Activated CD4-positive, CD25-positive, alpha-beta regulatory T cell (primary cell): ENCODE results near the gene DGKQ.

Experiments used
- DNase-seq, 4 experiments: peaks; one replicate each; lab custom pipeline; 2025; lab: John Stamatoyannopoulos, UW

Gene DGKQ

GRCh38 chr4:974668-975067 lies 1.3 kb upstream of the DGKQ start:
- no peak for DNase-seq

- peak; percentile 19 to 44 (median 27) for DNase-seq
Measured at GRCh38 chr4:972651-973424, 531 bp downstream of the DGKQ start.

GRCh38 chr4:971666-972500 lies 1.5 kb downstream of the DGKQ start:
- no peak for DNase-seq

- no peak for DNase-seq
Measured at GRCh38 chr4:970854-971520, 2.4 kb downstream of the DGKQ start.

- DNase-seq: no peak
Measured at GRCh38 chr4:970046-970745, 3.2 kb downstream of the DGKQ start.

GRCh38 chr4:968621-969394 lies 4.6 kb downstream of the DGKQ start:
- DNase-seq: no peak

- no peak for DNase-seq
Measured at GRCh38 chr4:968221-968620, 5.1 kb downstream of the DGKQ start.

GRCh38 chr4:967113-968104 lies 6.0 kb downstream of the DGKQ start:
- no peak for DNase-seq

- no peak for DNase-seq
Measured at GRCh38 chr4:966266-967112, 6.9 kb downstream of the DGKQ start.

GRCh38 chr4:965766-966134 lies 7.6 kb downstream of the DGKQ start:
- no peak for DNase-seq

- DNase-seq: no peak
Measured at GRCh38 chr4:965048-965765, 8.2 kb downstream of the DGKQ start.

- no peak for DNase-seq
Measured at GRCh38 chr4:964346-965025, 8.9 kb downstream of the DGKQ start.

- no peak for DNase-seq
Measured at GRCh38 chr4:963276-964225, 9.8 kb downstream of the DGKQ start.

GRCh38 chr4:962231-963208 lies 10.8 kb downstream of the DGKQ start:
- no peak for DNase-seq
